Rectal smooth muscle tissue (tissue), 1 donor: Measurements from ENCODE around the gene CCDC116.

Source experiments
- H3K27ac ChIP-seq: one replicate; pipeline ENCODE4 v1.7.0; 2013; ENCODE audit warnings: low read depth, low read length, inconsistent platforms
- H3K27me3 ChIP-seq: one replicate; pipeline ENCODE4 v1.7.0; 2013; ENCODE audit warnings: low read length; ENCODE audit not compliant: control insufficient read depth, insufficient read depth
- H3K36me3 ChIP-seq: one replicate; pipeline ENCODE4 v1.7.0; 2013; ENCODE audit warnings: low read length; ENCODE audit not compliant: control insufficient read depth, insufficient read depth
- H3K4me1 ChIP-seq: one replicate; pipeline ENCODE4 v1.7.0; 2013; ENCODE audit warnings: low read length; ENCODE audit not compliant: control insufficient read depth, insufficient read depth
- H3K4me3 ChIP-seq: one replicate; pipeline ENCODE4 v1.7.0; 2013; ENCODE audit warnings: low read length
- H3K9ac ChIP-seq: one replicate; pipeline ENCODE4 v1.7.0; 2013; ENCODE audit warnings: low read length

The CCDC116 gene

GRCh38 chr22:21632237-21632895 is at the start of gene CCDC116:
CCDC116 (plus strand) TSS chr22:21632760; CDS start chr22:21633182, 422 bp downstream.
- Histone ChIP-seq H3K4me1 (peaks cover 4% of the 10 kb centered on the region), H3K27me3 (no peaks in the 10 kb centered on the region), H3K36me3 (peaks cover 3% of the 10 kb centered on the region), H3K9ac (no peak within 1 kb of the TSS), H3K27ac (no peak within 1 kb of the TSS), H3K4me3 (no peak within 1 kb of the TSS)

GRCh38 chr22:21582801-21583740 is 49.5 kb upstream of the CCDC116 start:
- H3K9ac ChIP-seq = no peak overlapping the region
- H3K36me3 ChIP-seq = no peaks in the 10 kb centered on the region
- no peak overlapping the region for H3K4me3 ChIP-seq
- H3K4me1 ChIP-seq = peaks cover 2% of the 10 kb centered on the region
- H3K27me3 ChIP-seq = no peaks in the 10 kb centered on the region
- no peak overlapping the region for H3K27ac ChIP-seq

- Histone ChIP-seq H3K27me3 (no peaks in the 10 kb centered on the region), H3K36me3 (no peaks in the 10 kb centered on the region), H3K4me3 (no peak overlapping the region), H3K27ac (no peak overlapping the region), H3K4me1 (peaks cover 2% of the 10 kb centered on the region), H3K9ac (no peak overlapping the region)
Measured at GRCh38 chr22:21585389-21585788, 47.2 kb upstream of the CCDC116 start.

- H3K36me3 ChIP-seq = peaks cover 6% of the 10 kb centered on the region
- H3K27ac ChIP-seq = no peak overlapping the region
- no peak overlapping the region for H3K4me3 ChIP-seq
- peaks cover 6% of the 10 kb centered on the region for H3K4me1 ChIP-seq
- H3K27me3 ChIP-seq = no peaks in the 10 kb centered on the region
- no peak overlapping the region for H3K9ac ChIP-seq
Measured at GRCh38 chr22:21587803-21588611, 44.6 kb upstream of the CCDC116 start.

GRCh38 chr22:21589396-21589795 is 43.2 kb upstream of the CCDC116 start:
- H3K9ac ChIP-seq = no peak overlapping the region
- H3K4me1 ChIP-seq = peaks cover 6% of the 10 kb centered on the region
- H3K27me3 ChIP-seq = no peaks in the 10 kb centered on the region
- H3K4me3 ChIP-seq = no peak overlapping the region
- H3K27ac ChIP-seq = no peak overlapping the region
- H3K36me3 ChIP-seq = peaks cover 18% of the 10 kb centered on the region

- Histone ChIP-seq H3K27ac (no peak overlapping the region), H3K9ac (no peak overlapping the region), H3K36me3 (peaks cover 18% of the 10 kb centered on the region), H3K4me3 (no peak overlapping the region), H3K4me1 (peaks cover 6% of the 10 kb centered on the region), H3K27me3 (no peaks in the 10 kb centered on the region)
Measured at GRCh38 chr22:21590809-21591641, 41.5 kb upstream of the CCDC116 start.

- peaks cover 18% of the 10 kb centered on the region for H3K36me3 ChIP-seq
- no peaks in the 10 kb centered on the region for H3K27me3 ChIP-seq
- no peak overlapping the region for H3K4me3 ChIP-seq
- H3K4me1 ChIP-seq = peaks cover 6% of the 10 kb centered on the region
- no peak overlapping the region for H3K9ac ChIP-seq
- H3K27ac ChIP-seq = no peak overlapping the region
Measured at GRCh38 chr22:21591695-21592094, 40.9 kb upstream of the CCDC116 start.

- Histone ChIP-seq H3K36me3 (peaks cover 18% of the 10 kb centered on the region), H3K27ac (no peak overlapping the region), H3K27me3 (no peaks in the 10 kb centered on the region), H3K4me1 (peaks cover 6% of the 10 kb centered on the region), H3K4me3 (no peak overlapping the region), H3K9ac (no peak overlapping the region)
Measured at GRCh38 chr22:21592422-21592821, 40.1 kb upstream of the CCDC116 start.

- H3K36me3 ChIP-seq = peaks cover 18% of the 10 kb centered on the region
Measured at GRCh38 chr22:21593406-21594232, 38.9 kb upstream of the CCDC116 start.

GRCh38 chr22:21594865-21595452 is 37.6 kb upstream of the CCDC116 start:
- Histone ChIP-seq H3K36me3 (peaks cover 18% of the 10 kb centered on the region), H3K27ac (no peak overlapping the region)

More at GRCh38 chr22:21593406-21594232, 38.9 kb upstream of the CCDC116 start:
- no peak overlapping the region for H3K9ac ChIP-seq
- H3K4me3 ChIP-seq = no peak overlapping the region
- no peak overlapping the region for H3K27ac ChIP-seq
- H3K27me3 ChIP-seq = no peaks in the 10 kb centered on the region
- peaks cover 6% of the 10 kb centered on the region for H3K4me1 ChIP-seq

More at GRCh38 chr22:21594865-21595452, 37.6 kb upstream of the CCDC116 start:
- Histone ChIP-seq H3K4me3 (no peak overlapping the region), H3K27me3 (no peaks in the 10 kb centered on the region), H3K4me1 (peaks cover 6% of the 10 kb centered on the region), H3K9ac (no peak overlapping the region)
